H1 (cell line): Measurements from ENCODE around the gene PKD1L1. TPM values are rescaled to one million over a fixed set of nuclear protein-coding genes. Genes with fewer than 3 reads are reported as not detected.

Experiments used
- CTCF ChIA-PET: fragments of 300-600 bp; sonication (Branson Sonifier 250); formaldehyde crosslinking; loops from one replicate; lab custom pipeline; 2021; ENCODE audit not compliant: partially characterized antibody; lab: Charles Lee
- POLR2A ChIA-PET: fragments of 300-600 bp; sonication (Branson Sonifier 250); formaldehyde crosslinking; loops from one replicate; lab custom pipeline; 2021; ENCODE audit warnings: inconsistent platforms; ENCODE audit not compliant: partially characterized antibody; lab: Charles Lee
- DNase-seq, 2 experiments: peaks; one replicate each; pipeline versions ENCODE4 v3.0.0 to v3.0.0-alpha.2; 2010 to 2022; ENCODE audit warnings: low spot score in 2 of 2, low read depth in 1 of 2, mixed read lengths in 1 of 2
- FAIRE-seq: peaks from 2 replicates; lab custom pipeline; 2011; peaks lifted over from hg19 to GRCh38; lab: Jason Lieb, UNC
- H2AFZ ChIP-seq: 2 replicates; pipeline ENCODE4 v1.8.1; 2012; ENCODE audit warnings: low read length, inconsistent platforms
- H2AK5ac ChIP-seq: 2 replicates; pipeline ENCODE4 v1.6.1; 2013; ENCODE audit warnings: low read depth, low read length
- H2BK120ac ChIP-seq: replicated peaks from 2 replicates; pipeline ENCODE3; 2013; ENCODE audit warnings: low read depth, low read length, inconsistent platforms
- H2BK12ac ChIP-seq: 2 replicates; pipeline ENCODE4 v1.6.1; 2013; ENCODE audit warnings: low read depth, low read length
- H2BK15ac ChIP-seq: 2 replicates; pipeline ENCODE4 v1.6.1; 2013; ENCODE audit warnings: low read length
- H2BK20ac ChIP-seq: 2 replicates; pipeline ENCODE4 v1.6.1; 2013; ENCODE audit warnings: low read length
- H2BK5ac ChIP-seq: 2 replicates; pipeline ENCODE4 v1.6.1; 2013; ENCODE audit warnings: low read depth, low read length
- H3K14ac ChIP-seq: 2 replicates; pipeline ENCODE4 v1.6.1; 2013; ENCODE audit warnings: inconsistent platforms; ENCODE audit not compliant: insufficient read length
- H3K18ac ChIP-seq: 2 replicates; pipeline ENCODE4 v1.6.1; 2013; ENCODE audit warnings: low read length; ENCODE audit errors: extremely low read depth
- H3K23ac ChIP-seq: 2 replicates; pipeline ENCODE4 v1.6.1; 2013; ENCODE audit warnings: inconsistent platforms; ENCODE audit not compliant: insufficient read length
- H3K23me2 ChIP-seq: 2 replicates; pipeline ENCODE4 v1.6.1; 2013; ENCODE audit warnings: low read depth, low read length
- H3K27ac ChIP-seq: 2 replicates; pipeline ENCODE4 v1.6.1; 2011; ENCODE audit warnings: low read depth, low read length, inconsistent platforms
- H3K27me3 ChIP-seq, 4 experiments: replicated peaks in 1 of 4; 1 replicate in 1 of 4; 2 replicates in 3 of 4; pipeline versions ENCODE4 v1.6.1 to v1.8.1; 2011 to 2013; ENCODE audit warnings: low read length in 3 of 4, mild to moderate bottlenecking in 3 of 4, inconsistent platforms in 2 of 4, mixed read lengths in 2 of 4, moderate library complexity in 1 of 4; ENCODE audit not compliant: control insufficient read depth in 3 of 4, insufficient read depth in 3 of 4; ENCODE audit errors: extremely low read depth in 1 of 4
- H3K36me3 ChIP-seq, 4 experiments: 2 replicates each; pipeline versions ENCODE4 v1.6.1 to v1.8.1; 2011 to 2013; ENCODE audit warnings: mild to moderate bottlenecking in 4 of 4, low read length in 3 of 4, moderate library complexity in 2 of 4, control low read depth in 1 of 4, inconsistent platforms in 1 of 4; ENCODE audit not compliant: insufficient read depth in 4 of 4, control insufficient read depth in 2 of 4
- H3K4ac ChIP-seq: replicated peaks from 2 replicates; pipeline ENCODE3; 2013; ENCODE audit warnings: low read length, low read depth, mixed read lengths, inconsistent platforms; ENCODE audit not compliant: insufficient read length
- H3K4me1 ChIP-seq, 4 experiments: replicated peaks in 1 of 4; 1 replicate in 1 of 4; 2 replicates in 3 of 4; pipeline versions ENCODE4 v1.6.1 to v1.8.1; 2011 to 2013; ENCODE audit warnings: low read length in 3 of 4, inconsistent platforms in 2 of 4, mixed read lengths in 1 of 4; ENCODE audit not compliant: insufficient read depth in 4 of 4, control insufficient read depth in 3 of 4
- H3K4me2 ChIP-seq, 2 experiments: 2 replicates each; pipeline versions ENCODE4 v1.6.1 to v1.8.1; 2011 to 2013; ENCODE audit warnings: low read depth in 2 of 2, low read length in 2 of 2, control low read depth in 1 of 2, inconsistent platforms in 1 of 2, mild to moderate bottlenecking in 1 of 2; ENCODE audit not compliant: insufficient read depth in 1 of 2
- H3K4me3 ChIP-seq, 4 experiments: fragments of 200-600, 300-600 bp in 1 of 4; sonication (generic), shearing (Covaris generic), sonication (Bioruptor Twin) in 1 of 4; 2 replicates each; pipeline versions ENCODE4 v1.5.1 to v1.8.1; 2011 to 2016; ENCODE audit warnings: low read length in 4 of 4, low read depth in 3 of 4, control low read depth in 2 of 4, inconsistent platforms in 2 of 4, mild to moderate bottlenecking in 2 of 4, mixed read lengths in 1 of 4, moderate library complexity in 1 of 4; ENCODE audit not compliant: insufficient read depth in 2 of 4; ENCODE audit errors: extremely low read depth in 1 of 4
- H3K56ac ChIP-seq: replicated peaks from 2 replicates; pipeline ENCODE3; 2013; ENCODE audit warnings: low read depth, mild to moderate bottlenecking, mixed read lengths, low read length, inconsistent platforms; ENCODE audit not compliant: insufficient read length
- H3K79me1 ChIP-seq: 2 replicates; pipeline ENCODE4 v1.6.1; 2013; ENCODE audit warnings: low read depth, low read length, control low read depth
- H3K79me2 ChIP-seq, 2 experiments: 2 replicates each; pipeline versions ENCODE4 v1.6.1 to v1.8.1; 2012 to 2013; ENCODE audit warnings: low read length in 2 of 2, mild to moderate bottlenecking in 2 of 2, inconsistent platforms in 1 of 2; ENCODE audit not compliant: insufficient read depth in 2 of 2, control insufficient read depth in 1 of 2
- H3K9ac ChIP-seq, 4 experiments: replicated peaks in 1 of 4; 1 replicate in 1 of 4; 2 replicates in 3 of 4; pipeline versions ENCODE4 v1.6.1 to v1.8.1; 2011 to 2013; ENCODE audit warnings: low read depth in 3 of 4, low read length in 3 of 4, control low read depth in 2 of 4, mild to moderate bottlenecking in 2 of 4, moderate library complexity in 2 of 4, inconsistent platforms in 1 of 4; ENCODE audit errors: extremely low read depth in 1 of 4
- H3K9me3 ChIP-seq, 2 experiments: 2 replicates each; pipeline versions ENCODE4 v1.6.1 to v1.8.1; 2012 to 2013; ENCODE audit warnings: mild to moderate bottlenecking in 2 of 2, moderate library complexity in 2 of 2, control low read depth in 1 of 2, inconsistent platforms in 1 of 2, low read depth in 1 of 2, low read length in 1 of 2, mixed read lengths in 1 of 2; ENCODE audit not compliant: insufficient read depth in 2 of 2
- H4K20me1 ChIP-seq, 2 experiments: replicated peaks in 1 of 2; 2 replicates each; pipeline versions ENCODE3 to v1.8.1; 2011 to 2013; ENCODE audit warnings: inconsistent platforms in 2 of 2, low read length in 2 of 2, mild to moderate bottlenecking in 1 of 2; ENCODE audit not compliant: insufficient read depth in 2 of 2, control insufficient read depth in 1 of 2
- H4K5ac ChIP-seq: 2 replicates; pipeline ENCODE4 v1.6.1; 2013; ENCODE audit warnings: low read length, low read depth, mixed read lengths, inconsistent platforms; ENCODE audit not compliant: insufficient read length
- H4K8ac ChIP-seq: 2 replicates; pipeline ENCODE4 v1.8.0; 2013; ENCODE audit warnings: mild to moderate bottlenecking, moderate library complexity, low read length, inconsistent platforms; ENCODE audit not compliant: insufficient read depth; ENCODE audit errors: extremely low read depth
- H4K91ac ChIP-seq: replicated peaks from 2 replicates; pipeline ENCODE3; 2013; ENCODE audit warnings: low read length, mixed read lengths, inconsistent platforms; ENCODE audit not compliant: insufficient read length
- POLR2A ChIP-seq, 2 experiments: IDR thresholded peaks; 1 replicate in 1 of 2; 2 replicates in 1 of 2; pipeline ENCODE4 v1.6.1; 2011; ENCODE audit warnings: low read depth in 2 of 2, low read length in 2 of 2, mild to moderate bottlenecking in 2 of 2; ENCODE audit errors: control extremely low read depth in 1 of 2
- SAP30 ChIP-seq: fragments of 300-600 bp; sonication (generic); IDR thresholded peaks from 2 replicates; pipeline ENCODE4 v1.7.1; 2012; ENCODE audit warnings: low read length, moderate library complexity, mild to moderate bottlenecking, inconsistent platforms; ENCODE audit not compliant: insufficient read depth, insufficient replicate concordance
- WGBS, 2 experiments: shearing (Covaris generic) in 1 of 2; methylation state at CpG; one replicate each; pipeline versions ENCODE4 v1.1.6 to v1.1.7; 2013 to 2015; ENCODE audit warnings: low lambda C conversion rate in 2 of 2, mixed read lengths in 2 of 2, inconsistent platforms in 1 of 2, low coverage in 1 of 2, missing lambda C conversion rate in 1 of 2; ENCODE audit not compliant: insufficient replicate concordance in 2 of 2, insufficient coverage in 1 of 2, insufficient read length in 1 of 2; ENCODE audit errors: extremely low coverage in 1 of 2, missing lambda C conversion rate in 1 of 2; 5-methylcytosine and 5-hydroxymethylcytosine counted together
- polyA plus RNA-seq, 7 experiments: library from polyadenylated mRNA; depleted of rRNA in 3 of 7; stranded (reverse) in 5 of 7; unstranded in 2 of 7; fragments of >200 nt in 5 of 7; fragments of 200-250 nt in 2 of 7; gene quantifications; 1 replicate in 5 of 7; 2 replicates in 1 of 7; 4 replicates in 1 of 7; pipeline versions ENCODE4 v1.2.1 to v1.2.3, GENCODE V29; 2011 to 2013; ENCODE audit warnings: missing spikeins in 2 of 7, mixed read lengths in 2 of 7
- total RNA-seq: library from RNA; stranded (reverse); fragmentation: NEBNext Ultra II Directional; extraction: Animal tissue kit (Norgen Biotek cat#: 25700); gene quantifications from 2 replicates; pipeline ENCODE4 v1.2.1, GENCODE V29; 2021

PKD1L1 gene
- total and polyA plus RNA-seq, 2 of the 8 experiments (the other 6 are each of a cell fraction or from before 2014, with no cell fraction given) = 0.22 to 0.35 TPM

DNA sequence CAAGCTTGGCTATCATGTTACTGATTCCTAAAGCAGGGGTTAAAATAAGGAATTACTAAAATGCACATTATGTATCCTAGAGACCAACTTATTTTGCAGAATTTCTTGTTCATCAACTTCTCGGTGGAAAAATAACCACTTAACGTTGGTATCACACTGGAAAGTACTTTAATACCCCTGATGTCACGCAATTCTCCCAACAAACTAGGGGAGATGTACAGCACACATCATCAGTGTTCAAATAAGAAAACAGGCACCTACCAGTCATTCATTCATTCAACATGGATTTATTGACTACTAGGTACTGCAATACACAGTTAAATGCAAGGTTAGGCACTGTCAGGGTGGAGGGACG is 30.5 kb upstream of the PKD1L1 start:
- Histone ChIP-seq H3K14ac (no peak overlapping the region), H4K20me1 (peaks cover 0 to 2% of the 10 kb centered on the region in 2 experiments), H3K23me2 (peaks cover 4% of the 10 kb centered on the region; the same call in 1 of the 2 replicates), H3K27ac (0 out of 2 replicates have a peak overlapping the region, but pooled peaks have one; percentile 17), H3K18ac (no peak overlapping the region), H2BK120ac (no peak overlapping the region), H3K56ac (no peak overlapping the region), H2BK15ac (no peak overlapping the region), H4K91ac (no peak overlapping the region), H3K4me3 (peak overlapping the region; percentile 79 to 80 (median 80)), H3K4ac (no peak overlapping the region), H2BK20ac (no peak overlapping the region), H3K9me3 (no peaks in the 10 kb centered on the region), H3K4me2 (peak overlapping the region; percentile 71 to 83), H2BK12ac (no peak overlapping the region), H3K36me3 (peaks cover 13 to 47% (median 31%) of the 10 kb centered on the region in 4 experiments), H3K79me1 (no peaks in the 10 kb centered on the region; the same call in 1 of the 2 replicates), H2AFZ (no peak overlapping the region), H2AK5ac (no peak overlapping the region), H3K4me1 (peaks cover 0 to 4% (median 3%) of the 10 kb centered on the region in 4 experiments; a peak in 3 of 7 replicates), H3K23ac (no peak overlapping the region), H3K79me2 (peaks cover 5 to 13% of the 10 kb centered on the region in 2 experiments), H3K9ac (peak overlapping the region; percentile 0 to 92 (median 64); a peak in 5 of 7 replicates), H4K8ac (no peak overlapping the region), H2BK5ac (0 out of 2 replicates have a peak overlapping the region, but pooled peaks have one; percentile 98), H3K27me3 (no peaks in the 10 kb centered on the region), H4K5ac (no peak overlapping the region)
- no peak for FAIRE-seq
- 34% methylated on average over 4 of the region's 4 CpGs; no CpG with 5 or more reads in 1 of the 2 experiments for WGBS, 2 experiments
- no peak for DNase-seq
- CTCF ChIA-PET = interaction anchor here (1.1 to 1.8 kb wide), 6 partner anchors 9 to 130 kb away, joined by 4 to 16 read pairs (median 6); no protein-coding TSS in a partner anchor
- POLR2A ChIA-PET = interaction anchor here (1.0 to 1.9 kb wide), 4 partner anchors 10 to 126 kb away, joined by 3 to 7 read pairs (median 4); no protein-coding TSS in a partner anchor
- peak; percentile 37 for TF ChIP-seq SAP30
- TF ChIP-seq POLR2A (IDR thresholded peaks at IDR 0.05; ENCODE audit: control extremely low read depth in 1 of 2, low read depth in 2 of 2, low read length in 2 of 2) = no peak
